Measurements from ENCODE around the gene RNU5D-1. TPM values are rescaled to one million over a fixed set of nuclear protein-coding genes. Genes with fewer than 3 reads are reported as not detected.

Gene RNU5D-1
- total RNA-seq, 1 experiment from 2014 or later = not detected

DNA sequence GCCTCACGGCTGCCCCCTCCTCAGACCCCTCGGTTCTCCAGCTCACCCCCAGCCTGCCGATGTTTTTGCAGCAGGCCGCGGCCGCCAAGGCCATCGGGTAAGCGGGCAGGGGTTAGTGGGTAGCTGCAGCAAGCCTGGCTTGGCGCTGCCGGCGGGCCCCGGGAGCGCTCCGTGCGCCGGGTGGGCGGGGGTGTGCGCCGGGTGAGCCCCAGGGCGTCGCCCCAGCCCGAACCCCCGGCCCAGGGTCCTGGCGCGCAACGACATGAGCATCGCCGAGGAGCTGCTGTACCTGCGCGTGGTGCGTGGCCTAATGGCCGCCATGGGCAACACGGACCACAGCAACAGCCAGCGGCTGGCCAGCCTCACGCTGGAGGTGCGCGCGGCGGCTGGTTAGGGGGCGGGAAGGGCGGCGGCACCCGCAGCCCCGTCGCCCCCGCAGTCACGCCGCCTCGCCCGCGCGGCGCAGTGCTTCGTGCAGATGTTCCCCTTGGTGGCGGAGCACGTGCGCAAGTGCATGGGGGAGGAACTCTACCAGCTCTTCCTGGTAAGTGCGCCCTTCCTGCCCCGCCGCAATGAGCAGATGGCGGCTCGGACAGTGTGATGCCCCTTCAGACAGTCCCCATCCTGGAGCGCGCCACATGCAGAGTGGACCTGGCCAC lies 6.5 kb downstream of the RNU5D-1 start:
- no peak overlapping the region for H3K27ac Mint-ChIP-seq (ENCODE audit: unreplicated experiment)
- no peak for TF ChIP-seq CTCF (IDR thresholded peaks at IDR 0.05; ENCODE audit: unreplicated experiment)
- H3K9me3 Mint-ChIP-seq (ENCODE audit: low read depth, unreplicated experiment) = no peaks in the 10 kb centered on the region
- H3K4me3 Mint-ChIP-seq (ENCODE audit: low read depth, unreplicated experiment) = no peak overlapping the region
- peaks cover 29% of the 10 kb centered on the region for H3K36me3 Mint-ChIP-seq (ENCODE audit: insufficient read depth, unreplicated experiment)
- no peak for DNase-seq
- CTCF ChIA-PET = no interaction called here
- H3K4me1 Mint-ChIP-seq (ENCODE audit: low read depth, unreplicated experiment) = peaks cover 32% of the 10 kb centered on the region
- no peaks in the 10 kb centered on the region for H3K27me3 Mint-ChIP-seq (ENCODE audit: unreplicated experiment)
- BruUV-seq (replicated peaks) = no TSS peak
- intact Hi-C loops (cut with micrococcal nuclease; ENCODE audit: unreplicated experiment) = no loop called here

DNA sequence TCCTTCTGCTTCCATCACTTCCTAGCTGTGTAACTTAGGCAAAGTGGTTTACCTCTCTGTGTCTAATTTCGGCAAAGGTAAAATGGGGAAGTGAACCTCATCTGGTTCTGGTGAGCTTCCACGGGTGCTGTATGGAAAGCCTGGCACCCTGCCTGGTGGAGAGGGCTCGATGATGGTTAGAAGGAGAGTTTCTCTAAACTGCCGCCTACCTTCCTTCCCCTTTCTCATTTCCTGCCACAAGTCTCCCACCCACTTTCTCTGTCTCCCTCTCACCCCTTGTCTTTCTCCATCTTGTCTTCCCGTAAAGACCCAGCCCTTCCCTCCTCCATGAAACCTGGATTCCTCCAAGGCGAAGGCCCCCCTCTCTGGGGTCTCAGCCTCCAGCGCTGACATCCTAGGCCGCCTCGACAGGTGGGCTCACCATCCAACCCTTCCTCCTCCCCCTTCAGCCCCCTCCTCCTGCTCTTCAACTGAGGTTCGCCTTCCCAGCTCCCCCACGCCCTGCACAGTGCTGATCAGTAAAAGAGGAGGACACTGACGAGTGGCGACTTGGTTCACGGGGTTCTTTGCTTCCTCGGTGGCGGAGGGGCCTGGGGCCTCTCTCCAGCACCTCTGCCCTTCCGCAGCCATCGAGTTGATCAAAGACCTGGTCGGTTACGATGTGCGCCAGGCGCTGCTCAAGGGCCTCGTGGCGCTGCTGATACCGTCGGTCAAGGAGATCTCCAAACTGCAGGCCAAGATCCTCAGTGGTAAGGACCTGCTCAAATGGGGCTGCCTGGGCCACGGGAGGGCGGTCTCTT lies 7.3 kb downstream of the RNU5D-1 start:
- TF ChIP-seq CTCF (IDR thresholded peaks at IDR 0.05; ENCODE audit: unreplicated experiment) = no peak
- H3K27me3 Mint-ChIP-seq (ENCODE audit: unreplicated experiment) = no peaks in the 10 kb centered on the region
- H3K4me1 Mint-ChIP-seq (ENCODE audit: low read depth, unreplicated experiment) = peaks cover 30% of the 10 kb centered on the region
- BruUV-seq (replicated peaks) = no TSS peak
- no peak for DNase-seq
- CTCF ChIA-PET = no interaction called here
- H3K27ac Mint-ChIP-seq (ENCODE audit: unreplicated experiment) = peak overlapping the region; percentile 52
- H3K9me3 Mint-ChIP-seq (ENCODE audit: low read depth, unreplicated experiment) = no peaks in the 10 kb centered on the region
- intact Hi-C loops (cut with micrococcal nuclease; ENCODE audit: unreplicated experiment) = no loop called here
- no peak overlapping the region for H3K4me3 Mint-ChIP-seq (ENCODE audit: low read depth, unreplicated experiment)
- H3K36me3 Mint-ChIP-seq (ENCODE audit: insufficient read depth, unreplicated experiment) = peaks cover 25% of the 10 kb centered on the region

GRCh38 chr1:44723064-44723463 lies 7.9 kb downstream of the RNU5D-1 start:
- no peak for DNase-seq
- peaks cover 25% of the 10 kb centered on the region for H3K36me3 Mint-ChIP-seq (ENCODE audit: insufficient read depth, unreplicated experiment)

More at GRCh38 chr1:44723064-44723463, 7.9 kb downstream of the RNU5D-1 start:
- no peak overlapping the region for H3K4me3 Mint-ChIP-seq (ENCODE audit: low read depth, unreplicated experiment)
- H3K4me1 Mint-ChIP-seq (ENCODE audit: low read depth, unreplicated experiment) = peaks cover 29% of the 10 kb centered on the region
- BruUV-seq (replicated peaks) = no TSS peak
- H3K27me3 Mint-ChIP-seq (ENCODE audit: unreplicated experiment) = no peaks in the 10 kb centered on the region
- intact Hi-C loops (cut with micrococcal nuclease; ENCODE audit: unreplicated experiment) = no loop called here
- peak overlapping the region; percentile 52 for H3K27ac Mint-ChIP-seq (ENCODE audit: unreplicated experiment)
- CTCF ChIA-PET = no interaction called here
- H3K9me3 Mint-ChIP-seq (ENCODE audit: low read depth, unreplicated experiment) = no peaks in the 10 kb centered on the region
- TF ChIP-seq CTCF (IDR thresholded peaks at IDR 0.05; ENCODE audit: unreplicated experiment) = no peak
